NT2/D1 (cell line): ENCODE data around the gene PTPN14.

Experiments
- DNase-seq: peaks from one replicate; pipeline ENCODE4 v3.0.0-alpha.2; 2011; ENCODE audit warnings: low read depth, low spot score
- H3K27me3 ChIP-seq: 2 replicates; pipeline ENCODE4 v1.6.0; 2011; ENCODE audit warnings: mild to moderate bottlenecking; ENCODE audit not compliant: insufficient read length, insufficient read depth
- H3K36me3 ChIP-seq: 2 replicates; pipeline ENCODE4 v1.6.1; 2011; ENCODE audit warnings: mild to moderate bottlenecking, low read length, mixed read lengths; ENCODE audit not compliant: insufficient read depth, insufficient read length
- H3K4me1 ChIP-seq: 2 replicates; pipeline ENCODE4 v1.5.1; 2011; ENCODE audit not compliant: insufficient read depth, insufficient read length
- H3K4me3 ChIP-seq: 2 replicates; pipeline ENCODE4 v1.5.1; 2011; ENCODE audit warnings: low read depth; ENCODE audit not compliant: insufficient read length
- H3K9ac ChIP-seq: 2 replicates; pipeline ENCODE4 v1.6.0; 2011; ENCODE audit warnings: low read depth; ENCODE audit not compliant: insufficient read length
- H3K9me3 ChIP-seq: 2 replicates; pipeline ENCODE4 v1.5.1; 2011; ENCODE audit warnings: mild to moderate bottlenecking, low read length; ENCODE audit not compliant: insufficient read depth
- SUZ12 ChIP-seq: IDR thresholded peaks from 2 replicates; pipeline ENCODE4 v1.6.1; 2011; ENCODE audit not compliant: insufficient read length, insufficient read depth; ENCODE audit errors: extremely low read depth
- YY1 ChIP-seq: IDR thresholded peaks from 2 replicates; pipeline ENCODE4 v1.6.1; 2011; ENCODE audit not compliant: insufficient read length, insufficient read depth
- ZNF274 ChIP-seq: IDR thresholded peaks from 2 replicates; pipeline ENCODE4 v1.6.1; 2011; ENCODE audit warnings: mild to moderate bottlenecking, low read depth, low read length

PTPN14 gene

DNA sequence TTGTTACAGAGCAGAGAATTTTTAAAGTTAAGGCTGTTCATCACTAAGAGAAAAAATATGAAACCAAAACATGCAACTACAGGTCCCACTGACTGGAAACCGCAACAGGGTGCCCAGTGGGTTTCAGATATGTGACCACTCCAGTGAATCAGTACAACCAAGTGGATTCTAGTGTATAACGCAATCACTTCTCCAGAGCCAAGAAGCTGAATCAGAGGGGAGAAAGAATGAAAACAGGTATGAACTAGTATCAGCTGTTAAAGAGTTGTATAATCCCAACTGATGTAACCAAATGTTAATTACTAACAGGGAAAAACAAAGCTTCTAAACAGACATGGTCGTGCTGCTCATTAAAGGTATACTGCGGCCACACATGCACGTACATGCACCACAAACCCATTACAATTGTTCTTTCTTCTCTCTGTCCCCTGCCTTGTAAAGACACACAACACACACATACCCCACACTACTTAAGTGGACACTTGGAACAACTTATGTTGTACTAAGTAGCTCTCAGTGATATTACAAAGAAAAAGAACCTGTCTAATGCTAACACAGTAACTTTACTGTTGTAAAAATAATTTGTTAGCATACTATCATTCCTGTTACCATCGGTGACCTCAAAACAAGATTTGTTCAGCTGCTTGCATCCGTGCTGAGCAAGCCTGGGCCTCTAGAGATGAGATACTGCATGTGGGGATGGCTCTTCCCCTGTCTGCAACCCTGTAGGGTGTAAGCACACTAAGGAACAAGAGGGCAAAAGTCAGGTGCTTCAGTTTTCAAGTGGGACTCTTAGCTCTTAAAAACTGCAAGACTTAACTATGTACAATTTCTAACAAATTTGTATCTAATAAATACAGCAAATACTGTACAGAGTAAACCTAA, 74.2 kb downstream of the PTPN14 start:
- no peaks in the 10 kb centered on the region for H3K27me3 ChIP-seq
- H3K9me3 ChIP-seq, result no peaks in the 10 kb centered on the region
- peaks cover 3% of the 10 kb centered on the region for H3K4me1 ChIP-seq
- no peak overlapping the region for H3K9ac ChIP-seq
- no peak for DNase-seq
- H3K36me3 ChIP-seq, result no peaks in the 10 kb centered on the region
- H3K4me3 ChIP-seq, result no peak overlapping the region
- TF ChIP-seq YY1, result no peak
- TF ChIP-seq ZNF274, result no peak
- no peak for TF ChIP-seq SUZ12

DNA sequence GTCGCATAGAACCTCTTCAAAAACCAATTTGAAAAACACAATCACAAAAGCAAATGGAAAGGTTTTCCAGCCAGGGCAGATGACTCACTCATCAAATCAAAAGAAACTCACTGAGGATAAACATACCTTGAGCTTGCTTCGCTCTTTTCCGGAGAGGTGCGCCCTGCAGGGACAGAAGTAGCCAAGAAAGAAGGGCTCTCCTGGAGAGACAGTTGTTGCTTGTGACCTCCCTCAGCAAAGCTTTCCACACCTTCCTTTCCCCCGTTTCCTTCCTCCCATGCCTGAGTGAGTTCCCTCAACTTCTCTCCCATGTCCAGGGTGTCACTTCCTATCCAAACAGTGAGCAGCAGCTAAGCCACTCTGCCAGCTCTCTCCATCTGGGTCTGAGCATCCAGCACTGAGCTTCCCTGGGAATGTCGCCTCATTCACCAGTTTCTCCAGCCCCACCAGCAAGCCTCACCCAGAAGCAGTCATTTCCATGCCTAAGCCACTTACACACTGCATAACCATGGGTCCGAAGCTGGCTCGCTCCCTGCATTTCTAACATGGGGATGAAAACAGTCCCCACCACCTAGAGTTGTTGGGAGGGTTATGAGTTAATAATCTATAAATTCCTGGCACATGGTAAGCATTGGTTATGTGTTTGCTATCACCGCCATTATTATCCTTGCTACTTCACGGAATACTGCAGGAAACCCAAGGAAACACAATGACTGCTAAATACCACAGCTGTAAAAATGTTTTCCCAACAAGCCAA, 75.0 kb downstream of the PTPN14 start:
- Histone ChIP-seq H3K9ac (no peak overlapping the region), H3K36me3 (no peaks in the 10 kb centered on the region), H3K27me3 (no peaks in the 10 kb centered on the region), H3K4me3 (no peak overlapping the region), H3K9me3 (no peaks in the 10 kb centered on the region), H3K4me1 (peaks cover 3% of the 10 kb centered on the region)
- no peak for DNase-seq
- TF ChIP-seq YY1 (no peak), ZNF274 (no peak), SUZ12 (no peak)

DNA sequence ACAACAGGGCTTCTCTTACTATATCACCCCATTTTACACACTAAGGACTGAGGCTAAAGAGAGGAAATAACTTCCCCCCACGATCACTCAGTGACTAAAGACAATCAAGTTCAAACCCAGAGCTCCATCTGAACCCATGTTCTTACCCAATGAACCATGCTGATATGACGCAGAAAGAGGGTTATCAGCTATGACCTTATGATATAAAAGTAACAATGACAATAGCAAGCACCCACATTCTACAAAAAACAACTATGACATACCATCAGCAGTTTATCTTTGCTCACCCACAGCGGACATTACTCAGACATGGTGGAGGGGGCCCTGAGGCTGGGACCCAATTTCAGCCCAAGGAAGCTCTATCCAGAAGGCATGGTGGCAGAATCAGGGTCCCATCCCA, 75.7 kb downstream of the PTPN14 start:
- Histone ChIP-seq H3K9me3 (no peaks in the 10 kb centered on the region), H3K4me1 (peaks cover 3% of the 10 kb centered on the region), H3K27me3 (no peaks in the 10 kb centered on the region), H3K36me3 (no peaks in the 10 kb centered on the region), H3K9ac (no peak overlapping the region), H3K4me3 (no peak overlapping the region)
- DNase-seq, result no peak
- TF ChIP-seq ZNF274 (no peak), SUZ12 (no peak), YY1 (no peak)

DNA sequence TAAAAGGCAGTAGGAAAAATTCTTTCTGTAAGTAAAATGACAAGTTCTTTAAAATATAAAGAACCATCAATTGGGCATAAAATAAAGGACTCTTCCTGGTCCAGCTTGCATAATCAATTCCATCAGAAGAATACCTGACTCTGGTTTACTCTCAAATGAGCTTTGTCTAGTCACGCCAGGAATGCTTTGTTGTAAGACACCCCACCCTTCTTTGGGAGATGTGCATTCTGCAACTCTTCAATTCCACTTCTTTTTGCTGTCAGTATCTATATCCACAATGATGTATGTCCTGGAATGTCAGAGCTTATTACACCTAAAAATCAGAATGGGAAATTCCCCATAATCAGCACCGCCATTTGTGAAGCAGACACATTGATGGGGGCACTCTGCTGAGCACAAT, 76.1 kb downstream of the PTPN14 start:
- Histone ChIP-seq H3K4me3 (no peak overlapping the region), H3K36me3 (no peaks in the 10 kb centered on the region), H3K9ac (no peak overlapping the region), H3K9me3 (no peaks in the 10 kb centered on the region), H3K4me1 (peaks cover 3% of the 10 kb centered on the region), H3K27me3 (no peaks in the 10 kb centered on the region)
- DNase-seq, result no peak
- TF ChIP-seq SUZ12 (no peak), YY1 (no peak), ZNF274 (no peak)

DNA sequence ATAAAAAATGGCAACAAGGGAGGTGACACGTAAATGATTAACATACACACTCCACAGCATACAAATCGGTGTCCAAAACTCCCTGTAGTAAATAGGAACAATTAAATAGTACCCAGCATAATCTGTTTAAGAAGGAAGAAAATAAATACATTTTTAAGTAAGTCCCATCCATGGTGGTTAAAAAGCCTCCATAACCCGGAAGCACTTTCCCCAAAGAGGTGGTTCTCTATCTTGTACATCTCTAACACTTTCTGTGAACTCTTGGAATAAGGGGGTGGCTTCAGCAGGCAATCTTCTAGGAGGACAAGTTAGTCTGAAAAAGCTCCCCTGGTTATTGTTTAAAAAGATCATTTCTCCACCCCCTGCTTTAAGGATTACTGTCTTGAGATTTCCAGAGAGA, 76.9 kb downstream of the PTPN14 start:
- TF ChIP-seq ZNF274 (no peak), SUZ12 (no peak), YY1 (no peak)
- Histone ChIP-seq H3K36me3 (no peaks in the 10 kb centered on the region), H3K4me1 (peaks cover 3% of the 10 kb centered on the region), H3K4me3 (no peak overlapping the region), H3K9me3 (no peaks in the 10 kb centered on the region), H3K27me3 (no peaks in the 10 kb centered on the region), H3K9ac (no peak overlapping the region)
- DNase-seq, result no peak

DNA sequence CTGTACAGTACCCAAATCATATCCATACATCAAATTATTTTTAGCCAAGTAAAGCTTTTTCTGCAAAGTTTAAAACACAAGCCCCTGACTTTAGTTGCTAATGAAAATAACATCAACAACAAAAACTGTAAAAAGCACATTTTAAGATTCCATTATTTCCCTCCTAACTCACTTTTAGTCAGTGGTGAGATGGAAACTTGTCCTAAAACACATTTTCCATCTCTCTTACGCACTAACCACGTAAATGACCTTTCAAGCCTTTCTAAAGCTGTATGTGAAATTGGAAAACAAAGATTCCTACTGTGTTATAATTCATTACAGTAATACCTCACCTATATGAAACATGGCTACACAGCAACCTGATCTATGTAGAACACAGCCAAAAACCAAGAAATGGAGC, 77.5 kb downstream of the PTPN14 start:
- Histone ChIP-seq H3K27me3 (no peaks in the 10 kb centered on the region), H3K9me3 (no peaks in the 10 kb centered on the region), H3K4me1 (peaks cover 3% of the 10 kb centered on the region), H3K4me3 (no peak overlapping the region), H3K36me3 (no peaks in the 10 kb centered on the region), H3K9ac (no peak overlapping the region)
- TF ChIP-seq ZNF274, result no peak
- no peak for TF ChIP-seq YY1
- no peak for TF ChIP-seq SUZ12
- no peak for DNase-seq

DNA sequence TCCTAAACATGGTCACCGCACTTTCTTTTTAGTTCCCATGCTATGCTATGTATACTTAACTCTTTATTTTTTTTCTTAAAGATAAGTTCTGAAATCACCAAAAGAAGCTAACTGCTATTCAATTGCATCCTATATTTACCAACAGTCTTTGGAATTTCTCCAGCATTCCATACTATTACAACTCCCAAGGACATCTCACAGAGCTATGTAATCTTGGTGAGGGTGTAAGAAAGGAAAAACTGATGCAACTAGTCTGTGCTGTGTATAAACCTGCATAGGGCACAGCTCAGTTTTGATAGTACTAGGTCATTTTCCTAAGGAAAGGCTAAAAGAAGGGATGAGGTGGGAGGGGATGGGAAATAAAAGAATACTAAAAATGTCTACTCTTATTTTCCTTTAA, 78.0 kb downstream of the PTPN14 start:
- H3K36me3 ChIP-seq, result no peaks in the 10 kb centered on the region
- H3K9me3 ChIP-seq, result no peaks in the 10 kb centered on the region
- no peak for TF ChIP-seq ZNF274
- no peak for TF ChIP-seq SUZ12
- TF ChIP-seq YY1, result no peak
- H3K27me3 ChIP-seq, result no peaks in the 10 kb centered on the region
- peaks cover 3% of the 10 kb centered on the region for H3K4me1 ChIP-seq
- H3K9ac ChIP-seq, result no peak overlapping the region
- no peak overlapping the region for H3K4me3 ChIP-seq
- no peak for DNase-seq
